Liver (tissue), 9 donors: ENCODE results near the gene CCL28. TPM values are rescaled to one million over a fixed set of nuclear protein-coding genes. Genes with fewer than 3 reads are reported as not detected.

ENCODE experiments used
- DNase-seq: peaks from one replicate; pipeline ENCODE4 v3.0.0-alpha.2; 2017; ENCODE audit warnings: low spot score
- H3K27ac ChIP-seq, 2 donors: one replicate each; pipeline ENCODE4 v1.7.0; 2013; ENCODE audit warnings: inconsistent platforms in 2 of 2, low read length in 2 of 2, control low read depth in 1 of 2, low read depth in 1 of 2, mild to moderate bottlenecking in 1 of 2
- H3K27me3 ChIP-seq, 4 donors: one replicate each; pipeline versions ENCODE4 v1.6.1 to v1.7.0; 2013; ENCODE audit warnings: low read length in 3 of 4, inconsistent platforms in 1 of 4, mild to moderate bottlenecking in 1 of 4, moderate library complexity in 1 of 4; ENCODE audit not compliant: control insufficient read depth in 4 of 4, insufficient read depth in 4 of 4
- H3K36me3 ChIP-seq, 4 donors: one replicate each; pipeline versions ENCODE4 v1.6.1 to v1.7.0; 2013; ENCODE audit warnings: low read length in 3 of 4, mild to moderate bottlenecking in 3 of 4, low read depth in 1 of 4, moderate library complexity in 1 of 4; ENCODE audit not compliant: control insufficient read depth in 4 of 4, insufficient read depth in 3 of 4
- H3K4me1 ChIP-seq, 4 donors: one replicate each; pipeline versions ENCODE4 v1.6.1 to v1.7.0; 2013; ENCODE audit warnings: low read length in 3 of 4, mild to moderate bottlenecking in 3 of 4, moderate library complexity in 1 of 4; ENCODE audit not compliant: control insufficient read depth in 4 of 4, insufficient read depth in 4 of 4
- H3K4me3 ChIP-seq, 3 donors: one replicate each; pipeline versions ENCODE4 v1.6.1 to v1.7.0; 2013; ENCODE audit warnings: low read length in 3 of 3, control low read depth in 1 of 3, low read depth in 1 of 3, mild to moderate bottlenecking in 1 of 3
- H3K9ac ChIP-seq, 2 donors: one replicate each; pipeline ENCODE4 v1.7.0; 2013; ENCODE audit warnings: low read length in 2 of 2, mild to moderate bottlenecking in 2 of 2, moderate library complexity in 2 of 2, control low read depth in 1 of 2, low read depth in 1 of 2
- H3K9me3 ChIP-seq, 4 donors: one replicate each; pipeline versions ENCODE4 v1.6.1 to v1.7.0; 2013; ENCODE audit warnings: low read length in 3 of 4; ENCODE audit not compliant: control insufficient read depth in 4 of 4
- ATF3 ChIP-seq: IDR thresholded peaks from 2 replicates; pipeline ENCODE4 v1.6.1; 2016; ENCODE audit warnings: antibody characterized with exemption
- CTCF ChIP-seq: fragments of 150-350 bp; IDR thresholded peaks from 2 replicates; pipeline ENCODE4 v1.5.1; 2017; ENCODE audit warnings: improper control_type of control experiment, low read depth, low read length; ENCODE audit not compliant: missing input control
- EGR1 ChIP-seq, 2 donors: IDR thresholded peaks; 2 replicates each; pipeline ENCODE4 v1.6.1; 2016 to 2018; ENCODE audit warnings: antibody characterized with exemption in 2 of 2, low read depth in 2 of 2
- FOXA1 ChIP-seq: IDR thresholded peaks from 2 replicates; pipeline ENCODE4 v1.6.1; 2016; ENCODE audit warnings: antibody characterized with exemption
- FOXA2 ChIP-seq: IDR thresholded peaks from 2 replicates; pipeline ENCODE4 v1.6.1; 2016; ENCODE audit warnings: antibody characterized with exemption
- GABPA ChIP-seq, 2 donors: IDR thresholded peaks in 1 of 2; conservative IDR thresholded peaks in 1 of 2; 2 replicates each; pipeline ENCODE4 v1.6.1; 2016; ENCODE audit warnings: antibody characterized with exemption in 2 of 2, mild to moderate bottlenecking in 1 of 2, moderate library complexity in 1 of 2
- HNF4A ChIP-seq, 2 donors: conservative IDR thresholded peaks; 2 replicates each; pipeline ENCODE4 v1.6.1; 2016; ENCODE audit warnings: antibody characterized with exemption in 2 of 2, mild to moderate bottlenecking in 2 of 2
- HNF4G ChIP-seq: IDR thresholded peaks from 2 replicates; pipeline ENCODE4 v1.6.1; 2016; ENCODE audit warnings: antibody characterized with exemption
- MAX ChIP-seq: IDR thresholded peaks from 2 replicates; pipeline ENCODE4 v1.6.1; 2016; ENCODE audit warnings: antibody characterized with exemption
- NR2F2 ChIP-seq: IDR thresholded peaks from 2 replicates; pipeline ENCODE4 v1.6.1; 2016; ENCODE audit warnings: antibody characterized with exemption
- RAD21 ChIP-seq, 2 donors: IDR thresholded peaks; 2 replicates each; pipeline ENCODE4 v1.6.1; 2016; ENCODE audit warnings: antibody characterized with exemption in 2 of 2, mild to moderate bottlenecking in 2 of 2
- REST ChIP-seq: IDR thresholded peaks from 2 replicates; pipeline ENCODE4 v1.6.1; 2016; ENCODE audit warnings: antibody characterized with exemption, mild to moderate bottlenecking
- RXRA ChIP-seq, 2 donors: IDR thresholded peaks; 2 replicates each; pipeline ENCODE4 v1.6.1; 2017 to 2018; ENCODE audit warnings: antibody characterized with exemption in 2 of 2, mild to moderate bottlenecking in 1 of 2
- SP1 ChIP-seq: IDR thresholded peaks from 2 replicates; pipeline ENCODE4 v1.6.1; 2018; ENCODE audit warnings: antibody characterized with exemption, mild to moderate bottlenecking
- TAF1 ChIP-seq: conservative IDR thresholded peaks from 2 replicates; pipeline ENCODE4 v1.6.1; 2016; ENCODE audit warnings: antibody characterized with exemption, mild to moderate bottlenecking
- YY1 ChIP-seq: IDR thresholded peaks from 2 replicates; pipeline ENCODE4 v1.6.1; 2016; ENCODE audit warnings: antibody characterized with exemption, mild to moderate bottlenecking
- ZBTB33 ChIP-seq: IDR thresholded peaks from 2 replicates; pipeline ENCODE4 v1.6.1; 2016; ENCODE audit warnings: antibody characterized with exemption
- WGBS: extraction: QIAGEN DNeasy Blood & Tissue Kit; methylation state at CpG from one replicate; pipeline ENCODE4 v1.1.7; 2013; 5-methylcytosine and 5-hydroxymethylcytosine counted together
- polyA plus RNA-seq, 2 donors: library from polyadenylated mRNA; stranded (reverse) in 1 of 2; unstranded in 1 of 2; fragments of 200-250 nt in 1 of 2; fragments of >200 nt in 1 of 2; fragmentation: Nextera tagmentation in 1 of 2; extraction: Ambion mirVana in 1 of 2; gene quantifications; one replicate each; pipeline versions ENCODE4 v1.2.1 to v1.2.3, GENCODE V29; 2013 to 2015
- total RNA-seq, 2 donors: library from RNA; depleted of rRNA; stranded (reverse); fragments of >200 nt; gene quantifications; one replicate each; pipeline ENCODE4 v1.2.3, GENCODE V29; 2014
- donor health status: healthy.
- donor health status: healthy.
- donor health status: healthy.
- donor health status: healthy.
- donor health status: healthy.

CCL28 gene
- total and polyA plus RNA-seq, 4 donors = 0.37 to 1.2 (median 0.81) TPM

- Histone ChIP-seq H3K9me3 (no peaks in the 10 kb centered on the region), H3K4me1 (peaks cover 0 to 9% (median 2%) of the 10 kb centered on the region in 4 donors), H3K27ac (peak overlapping the region; percentile 4 to 44), H3K4me3 (no peak overlapping the region), H3K27me3 (no peaks in the 10 kb centered on the region), H3K36me3 (no peaks in the 10 kb centered on the region), H3K9ac (no peak overlapping the region)
- DNase-seq = no peak
- TF ChIP-seq NR2F2 (no peak), FOXA2 (no peak), HNF4A (conservative IDR thresholded peaks at IDR 0.05) (no peak), SP1 (no peak), TAF1 (no peak), REST (no peak), ATF3 (no peak), YY1 (no peak), GABPA (IDR thresholded peaks at IDR 0.05 in 1 of 2, conservative IDR thresholded peaks at IDR 0.05 in 1 of 2) (no peak), RAD21 (IDR thresholded peaks at IDR 0.05) (no peak), FOXA1 (no peak), RXRA (IDR thresholded peaks at IDR 0.05) (no peak), ZBTB33 (no peak), HNF4G (no peak)
- WGBS = 91% methylated on average over 7 of the region's 7 CpGs
These were observed 9.4 kb upstream of the CCL28 start for GRCh38 chr5:43421450-43422133.

- H3K36me3 ChIP-seq = no peaks in the 10 kb centered on the region
- WGBS = 84% methylated on average over 4 of the region's 4 CpGs
- no peak overlapping the region for H3K27ac ChIP-seq
- no peaks in the 10 kb centered on the region for H3K9me3 ChIP-seq
- H3K4me1 ChIP-seq = peaks cover 0 to 9% (median 2%) of the 10 kb centered on the region in 4 donors
- TF ChIP-seq SP1 (no peak), CTCF (no peak), GABPA (IDR thresholded peaks at IDR 0.05 in 1 of 2, conservative IDR thresholded peaks at IDR 0.05 in 1 of 2) (no peak), HNF4A (conservative IDR thresholded peaks at IDR 0.05) (no peak), ATF3 (no peak), YY1 (no peak), EGR1 (IDR thresholded peaks at IDR 0.05; ENCODE audit: low read depth in 2 of 2) (no peak), FOXA2 (no peak), MAX (no peak), NR2F2 (no peak), FOXA1 (no peak), ZBTB33 (no peak), TAF1 (no peak)
- DNase-seq = no peak
- no peak overlapping the region for H3K4me3 ChIP-seq
- H3K27me3 ChIP-seq = no peaks in the 10 kb centered on the region
- H3K9ac ChIP-seq = no peak overlapping the region
These were observed 8.1 kb upstream of the CCL28 start for GRCh38 chr5:43420241-43420640.
